Hepatocyte (in vitro differentiated cells): Measurements from ENCODE around the gene PRPS1L1. TPM values are rescaled to one million over a fixed set of nuclear protein-coding genes. Genes with fewer than 3 reads are reported as not detected.

ENCODE experiments used
- DNase-seq: peaks from one replicate; pipeline ENCODE4 v3.0.0-alpha.2; 2016; ENCODE audit warnings: low spot score
- H2AFZ ChIP-seq: fragments of 200-600 bp; sonication (generic); 2 replicates; pipeline ENCODE4 v1.6.0; 2016; ENCODE audit warnings: antibody characterized with exemption, mild to moderate bottlenecking
- H3K27ac ChIP-seq: fragments of 200-600 bp; sonication (generic); 2 replicates; pipeline ENCODE4 v1.5.1; 2016; ENCODE audit warnings: mild to moderate bottlenecking
- H3K27me3 ChIP-seq: fragments of 200-600 bp; sonication (generic); 2 replicates; pipeline ENCODE4 v1.6.1; 2016
- H3K36me3 ChIP-seq: fragments of 200-600 bp; sonication (generic); replicated peaks from 2 replicates; pipeline ENCODE4 v1.5.1; 2016; ENCODE audit warnings: low read depth; ENCODE audit not compliant: insufficient read depth
- H3K4me1 ChIP-seq: fragments of 200-600 bp; sonication (generic); 2 replicates; pipeline ENCODE4 v1.5.1; 2016; ENCODE audit warnings: mild to moderate bottlenecking, moderate library complexity; ENCODE audit not compliant: insufficient read depth
- H3K4me2 ChIP-seq: fragments of 200-600 bp; sonication (generic); 2 replicates; pipeline ENCODE4 v1.6.0; 2016
- H3K4me3 ChIP-seq: fragments of 200-600 bp; sonication (generic); 2 replicates; pipeline ENCODE4 v1.5.1; 2016; ENCODE audit warnings: mild to moderate bottlenecking
- H3K79me2 ChIP-seq: fragments of 200-600 bp; sonication (generic); 2 replicates; pipeline ENCODE4 v1.6.0; 2017; ENCODE audit warnings: mild to moderate bottlenecking
- H3K9me2 ChIP-seq: fragments of 200-600 bp; sonication (generic); replicated peaks from 2 replicates; pipeline ENCODE4 v1.6.0; 2017; ENCODE audit warnings: mild to moderate bottlenecking; ENCODE audit not compliant: insufficient read depth
- H3K9me3 ChIP-seq: fragments of 200-600 bp; sonication (generic); 2 replicates; pipeline ENCODE4 v1.5.1; 2016; ENCODE audit warnings: low read depth, mild to moderate bottlenecking
- H4K20me1 ChIP-seq: fragments of 200-600 bp; sonication (generic); 2 replicates; pipeline ENCODE4 v1.6.0; 2016; ENCODE audit warnings: mild to moderate bottlenecking; ENCODE audit not compliant: insufficient read depth, poor library complexity, severe bottlenecking
- CTCF ChIP-seq: fragments of 200-600 bp; sonication (generic); IDR thresholded peaks from 2 replicates; pipeline ENCODE4 v1.5.1; 2016; ENCODE audit warnings: antibody characterized with exemption, mild to moderate bottlenecking; ENCODE audit not compliant: poor library complexity
- EZH2 ChIP-seq: fragments of 200-600 bp; sonication (generic); IDR thresholded peaks from 2 replicates; pipeline ENCODE4 v1.6.1; 2016; ENCODE audit warnings: antibody characterized with exemption, mild to moderate bottlenecking, borderline replicate concordance
- EZH2phosphoT487 ChIP-seq: fragments of 200-600 bp; sonication (generic); IDR thresholded peaks from one replicate; pipeline ENCODE4 v1.6.1; 2018; ENCODE audit warnings: antibody characterized with exemption, mild to moderate bottlenecking, low read depth, moderate library complexity; ENCODE audit not compliant: unreplicated experiment, severe bottlenecking
- WGBS: methylation state at CpG from one replicate; pipeline ENCODE4 v1.1.6; 2016; ENCODE audit warnings: low lambda C conversion rate; ENCODE audit errors: missing lambda C conversion rate; 5-methylcytosine and 5-hydroxymethylcytosine counted together
- polyA plus RNA-seq: library from polyadenylated mRNA; unstranded; fragments of >200 nt; fragmentation: Nextera tagmentation; extraction: Ambion mirVana; gene quantifications from 2 replicates; pipeline ENCODE4 v1.2.1, GENCODE V29; 2016
- total RNA-seq: library from RNA; depleted of rRNA; stranded (reverse); fragments of >200 nt; gene quantifications from 2 replicates; pipeline ENCODE4 v1.2.3, GENCODE V29; 2014

The PRPS1L1 gene
- total and polyA plus RNA-seq, 2 experiments from 2014 or later: not detected

- H3K9me3 ChIP-seq: no peaks in the 10 kb centered on the region
- H4K20me1 ChIP-seq: no peaks in the 10 kb centered on the region
- no peaks in the 10 kb centered on the region for H3K79me2 ChIP-seq
- no peaks in the 10 kb centered on the region for H3K4me1 ChIP-seq
- H3K27me3 ChIP-seq: no peaks in the 10 kb centered on the region
- no peak for DNase-seq
- H3K27ac ChIP-seq: no peak overlapping the region
- H3K4me3 ChIP-seq: no peak overlapping the region
- H3K4me2 ChIP-seq: no peak overlapping the region
- no peak for TF ChIP-seq EZH2
- TF ChIP-seq EZH2phosphoT487: no peak
- no peak for TF ChIP-seq CTCF
- H3K36me3 ChIP-seq: no peaks in the 10 kb centered on the region
- no peaks in the 10 kb centered on the region for H3K9me2 ChIP-seq
- H2AFZ ChIP-seq: no peak overlapping the region
Measured at GRCh38 chr7:18038382-18038781, 10.7 kb upstream of the PRPS1L1 start.

- Histone ChIP-seq H3K27me3 (no peaks in the 10 kb centered on the region), H3K79me2 (no peaks in the 10 kb centered on the region), H3K9me2 (no peaks in the 10 kb centered on the region), H3K4me2 (no peak overlapping the region), H3K4me1 (no peaks in the 10 kb centered on the region), H3K27ac (no peak overlapping the region), H4K20me1 (no peaks in the 10 kb centered on the region), H3K4me3 (no peak overlapping the region), H3K9me3 (no peaks in the 10 kb centered on the region), H3K36me3 (no peaks in the 10 kb centered on the region), H2AFZ (no peak overlapping the region)
- DNase-seq: no peak
- WGBS: 92% methylated on average over 3 of the region's 3 CpGs
- TF ChIP-seq CTCF: no peak
- TF ChIP-seq EZH2phosphoT487: no peak
- no peak for TF ChIP-seq EZH2
Measured at GRCh38 chr7:18037609-18038008, 10.0 kb upstream of the PRPS1L1 start.

- H3K4me3 ChIP-seq: no peak overlapping the region
- WGBS: 96% methylated on average over 3 of the region's 3 CpGs
Measured at GRCh38 chr7:18036783-18037182, 9.1 kb upstream of the PRPS1L1 start.

More at GRCh38 chr7:18036783-18037182, 9.1 kb upstream of the PRPS1L1 start:
- no peak overlapping the region for H3K4me2 ChIP-seq
- H3K4me1 ChIP-seq: no peaks in the 10 kb centered on the region
- H4K20me1 ChIP-seq: no peaks in the 10 kb centered on the region
- TF ChIP-seq EZH2phosphoT487 (no peak), CTCF (no peak), EZH2 (no peak)
- no peaks in the 10 kb centered on the region for H3K27me3 ChIP-seq
- H3K79me2 ChIP-seq: no peaks in the 10 kb centered on the region
- H3K36me3 ChIP-seq: no peaks in the 10 kb centered on the region
- no peaks in the 10 kb centered on the region for H3K9me3 ChIP-seq
- DNase-seq: no peak
- H3K27ac ChIP-seq: no peak overlapping the region
- no peak overlapping the region for H2AFZ ChIP-seq
- no peaks in the 10 kb centered on the region for H3K9me2 ChIP-seq
